GM19099 (cell line): ENCODE data around the gene TMEM59L.

ENCODE experiments used
- POLR2A ChIP-seq: IDR thresholded peaks from 3 replicates; pipeline ENCODE4 v1.6.1; 2011; ENCODE audit warnings: low read depth; ENCODE audit not compliant: insufficient read length; ENCODE audit errors: extremely low read depth

Gene TMEM59L

DNA sequence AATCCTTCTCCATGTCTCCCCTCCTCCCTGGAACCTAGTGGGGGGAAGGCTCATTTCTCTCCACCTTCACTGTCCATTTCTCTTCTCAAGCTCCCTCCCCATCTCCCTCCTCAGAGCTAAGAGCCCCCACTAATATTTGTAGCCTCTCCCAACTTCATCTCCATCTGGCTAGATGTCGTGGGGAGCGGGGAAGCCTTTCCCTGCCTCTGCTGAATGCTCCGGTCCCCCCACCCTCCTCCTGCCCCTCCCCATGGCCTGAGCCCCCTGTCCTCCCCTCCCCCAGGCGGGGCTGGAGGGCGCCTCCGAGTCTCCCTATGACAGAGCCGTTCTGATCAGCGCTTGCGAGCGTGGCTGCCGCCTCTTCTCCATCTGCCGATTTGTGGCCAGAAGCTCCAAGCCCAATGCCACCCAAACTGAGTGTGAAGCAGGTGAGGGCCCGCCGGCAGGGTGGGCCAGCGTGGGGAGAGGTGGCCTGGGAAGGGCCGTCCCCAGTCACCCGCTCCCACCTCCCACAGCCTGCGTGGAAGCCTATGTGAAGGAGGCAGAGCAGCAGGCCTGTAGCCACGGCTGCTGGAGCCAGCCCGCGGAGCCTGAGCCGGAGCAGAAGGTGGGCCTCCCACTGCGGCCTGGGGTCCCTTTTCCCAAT, 1.0 kb downstream of the TMEM59L start:
- TF ChIP-seq POLR2A, result no peak

DNA sequence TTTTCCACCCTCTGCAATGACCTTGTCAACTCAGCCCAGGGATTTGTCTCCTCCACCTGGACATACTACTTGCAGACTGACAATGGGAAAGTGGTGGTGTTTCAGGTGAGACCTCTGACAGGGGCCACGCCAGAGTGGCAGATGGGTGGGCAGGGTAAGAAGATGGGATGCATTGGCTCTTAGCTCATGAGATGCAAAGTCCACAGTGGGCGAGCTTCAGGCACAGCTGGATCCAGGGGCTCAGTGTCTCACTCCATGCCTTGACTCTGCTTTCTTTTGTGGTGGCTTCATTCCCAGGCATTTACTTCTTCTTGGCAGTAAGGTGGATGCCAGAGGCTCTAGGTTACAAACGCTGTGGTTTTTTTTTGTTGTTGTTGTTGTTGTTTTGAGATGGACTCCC, 3.4 kb downstream of the TMEM59L start:
- TF ChIP-seq POLR2A, result no peak

DNA sequence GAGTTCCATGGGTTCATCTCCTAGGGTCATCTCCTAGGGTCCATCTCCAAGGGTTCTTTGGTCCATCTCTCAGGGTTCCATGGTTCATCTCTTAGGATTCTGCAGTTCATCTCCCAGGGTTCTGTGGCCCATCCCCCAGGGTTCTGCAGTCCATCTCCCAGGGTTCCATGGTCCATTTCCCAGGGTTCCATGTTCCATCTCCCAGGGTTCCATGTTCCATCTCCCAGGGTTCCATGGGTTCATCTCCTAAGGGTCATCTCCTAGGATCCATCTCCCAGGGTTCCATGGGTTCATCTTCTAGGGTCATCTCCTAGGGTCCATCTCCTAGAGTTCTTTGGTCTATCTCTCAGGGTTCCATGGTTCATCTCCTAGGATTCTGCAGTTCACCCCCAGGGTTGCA, 4.9 kb downstream of the TMEM59L start:
- TF ChIP-seq POLR2A, result no peak

DNA sequence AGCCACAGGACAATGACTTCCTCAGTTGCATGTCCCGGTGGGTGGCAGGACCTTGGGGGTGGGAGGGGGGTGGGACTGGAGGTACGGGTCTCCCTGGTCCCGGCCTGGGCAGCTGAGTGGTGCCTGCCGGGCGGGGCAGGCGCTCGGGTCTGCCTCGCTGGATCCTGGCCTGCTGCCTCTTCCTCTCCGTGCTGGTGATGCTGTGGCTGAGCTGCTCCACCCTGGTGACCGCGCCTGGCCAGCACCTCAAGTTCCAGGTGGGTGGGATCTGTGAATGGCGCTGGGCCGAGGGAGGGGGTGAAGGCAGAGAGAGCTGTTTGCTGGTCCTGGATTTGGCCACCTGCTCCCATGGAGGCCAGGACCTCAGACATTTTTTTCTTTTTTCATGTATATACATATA, 5.6 kb downstream of the TMEM59L start:
- no peak for TF ChIP-seq POLR2A

DNA sequence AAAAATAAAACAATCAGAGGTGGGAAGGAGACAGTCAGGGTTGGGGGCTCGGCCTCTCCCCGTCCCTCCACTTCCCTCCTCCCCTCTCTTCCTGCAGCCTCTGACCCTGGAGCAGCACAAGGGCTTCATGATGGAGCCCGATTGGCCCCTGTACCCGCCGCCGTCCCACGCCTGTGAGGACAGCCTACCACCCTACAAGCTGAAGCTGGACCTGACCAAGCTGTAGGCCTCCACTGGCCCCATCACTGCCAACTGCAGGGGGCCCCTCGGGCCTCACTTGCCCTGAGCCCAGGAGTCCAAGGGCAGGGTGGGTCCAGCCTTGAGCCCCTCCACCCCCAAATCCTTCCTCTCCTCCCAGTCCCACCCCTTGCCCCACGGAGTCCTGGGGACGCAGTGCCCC, 7.6 kb downstream of the TMEM59L start:
- TF ChIP-seq POLR2A, result no peak

DNA sequence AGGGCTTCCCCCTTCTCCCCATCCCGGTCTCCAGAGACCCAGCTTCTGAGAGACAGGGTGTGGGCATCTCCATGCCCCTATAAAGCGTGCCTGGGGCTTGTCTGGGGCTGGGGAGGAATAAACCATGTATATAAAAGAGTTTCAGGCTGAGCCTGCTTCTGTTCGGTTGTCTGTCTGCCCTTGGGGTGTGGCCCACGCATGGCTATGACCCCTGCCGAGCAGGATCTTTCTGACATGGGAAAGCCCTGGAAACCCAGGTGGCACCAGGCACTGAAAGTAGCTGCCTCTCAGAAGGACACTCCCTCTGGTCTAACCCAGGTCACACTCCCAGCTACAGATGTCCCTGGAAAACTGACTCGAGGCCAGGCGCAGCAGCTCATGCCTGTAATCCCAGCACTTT, 8.2 kb downstream of the TMEM59L start:
- TF ChIP-seq POLR2A, result no peak

DNA sequence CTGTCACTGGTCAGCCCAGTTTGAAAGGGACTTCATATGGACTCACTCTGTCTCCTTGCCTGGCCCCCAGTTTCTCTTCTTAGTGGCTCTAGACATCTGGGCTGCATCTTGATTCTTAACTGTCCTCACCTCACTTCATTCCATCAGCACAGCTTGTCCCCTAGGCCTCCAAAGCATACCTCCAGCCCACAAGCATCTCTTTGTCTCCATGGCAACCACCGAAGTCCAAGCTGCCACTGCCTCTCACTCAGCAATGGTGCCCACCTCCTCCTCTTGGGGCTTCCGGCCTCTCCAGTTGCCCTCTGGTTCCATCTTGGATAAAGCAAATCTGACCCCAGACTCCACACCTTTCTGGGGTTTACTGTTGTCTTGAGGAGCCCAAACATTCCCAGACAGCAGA, 14.2 kb downstream of the TMEM59L start:
- no peak for TF ChIP-seq POLR2A

DNA sequence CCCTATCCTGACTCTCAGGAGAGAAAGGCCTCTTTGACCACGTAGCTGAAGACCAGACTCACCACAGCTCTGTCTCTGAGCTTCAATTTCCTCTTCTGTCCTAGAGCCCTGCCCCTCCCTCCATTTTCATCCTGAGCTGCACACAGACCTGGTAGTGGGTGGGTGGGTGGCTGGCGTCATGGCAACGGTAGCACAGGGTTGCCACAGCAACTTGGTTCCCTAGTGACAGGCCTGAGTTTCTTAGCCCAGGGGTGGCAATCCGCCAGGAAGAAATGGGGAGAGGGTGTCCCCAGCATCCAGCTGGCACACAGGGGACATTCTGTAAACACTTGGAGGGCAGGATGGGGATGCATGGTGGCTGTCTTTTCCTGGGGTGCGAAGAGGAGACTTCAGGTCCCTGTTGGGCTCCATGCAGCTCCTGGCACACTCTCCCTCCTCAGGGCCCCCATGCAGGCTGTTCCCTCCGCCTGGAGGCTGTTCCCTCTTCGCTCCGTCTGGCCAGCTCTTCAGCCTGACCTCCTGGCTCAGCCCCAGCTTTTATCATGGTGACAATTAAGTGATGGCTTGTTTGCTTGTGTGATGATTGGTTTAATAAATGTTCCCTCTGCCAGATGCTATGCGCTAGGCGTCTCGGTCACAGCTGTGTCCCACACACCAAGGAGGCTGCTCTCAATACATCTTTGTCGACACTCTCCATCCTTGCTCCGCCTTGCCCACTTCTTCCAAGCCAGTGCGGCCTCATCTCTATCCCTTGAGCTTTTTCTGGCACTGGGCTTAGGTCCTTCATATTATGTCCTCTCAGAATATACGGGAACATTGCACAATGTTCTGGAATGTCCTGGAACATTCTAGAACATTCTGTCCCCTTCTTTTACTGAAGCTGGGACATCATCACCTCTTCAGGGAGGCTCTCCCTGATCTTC, 16.8 kb downstream of the TMEM59L start:
- no peak for TF ChIP-seq POLR2A

DNA sequence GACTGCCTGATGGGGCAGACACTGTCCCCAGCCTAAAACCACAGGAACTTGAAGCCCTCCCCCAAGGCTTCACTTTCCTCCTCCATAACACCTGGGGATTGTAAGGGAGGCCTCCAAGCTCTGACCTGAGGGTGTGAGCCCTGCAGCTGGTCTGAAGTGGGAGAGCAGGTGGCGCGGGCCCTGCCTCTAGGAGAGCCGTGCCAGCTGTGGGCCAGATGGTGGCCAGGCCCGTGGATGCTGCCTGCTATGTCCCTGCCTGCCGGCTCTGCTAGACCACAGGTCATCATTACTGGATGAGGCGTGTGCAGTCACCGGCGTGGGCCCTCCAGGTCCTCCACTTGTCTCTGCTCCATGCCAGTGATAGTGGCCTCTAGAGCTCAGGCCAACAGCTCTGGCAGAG, 20.7 kb downstream of the TMEM59L start:
- TF ChIP-seq POLR2A, result no peak

DNA sequence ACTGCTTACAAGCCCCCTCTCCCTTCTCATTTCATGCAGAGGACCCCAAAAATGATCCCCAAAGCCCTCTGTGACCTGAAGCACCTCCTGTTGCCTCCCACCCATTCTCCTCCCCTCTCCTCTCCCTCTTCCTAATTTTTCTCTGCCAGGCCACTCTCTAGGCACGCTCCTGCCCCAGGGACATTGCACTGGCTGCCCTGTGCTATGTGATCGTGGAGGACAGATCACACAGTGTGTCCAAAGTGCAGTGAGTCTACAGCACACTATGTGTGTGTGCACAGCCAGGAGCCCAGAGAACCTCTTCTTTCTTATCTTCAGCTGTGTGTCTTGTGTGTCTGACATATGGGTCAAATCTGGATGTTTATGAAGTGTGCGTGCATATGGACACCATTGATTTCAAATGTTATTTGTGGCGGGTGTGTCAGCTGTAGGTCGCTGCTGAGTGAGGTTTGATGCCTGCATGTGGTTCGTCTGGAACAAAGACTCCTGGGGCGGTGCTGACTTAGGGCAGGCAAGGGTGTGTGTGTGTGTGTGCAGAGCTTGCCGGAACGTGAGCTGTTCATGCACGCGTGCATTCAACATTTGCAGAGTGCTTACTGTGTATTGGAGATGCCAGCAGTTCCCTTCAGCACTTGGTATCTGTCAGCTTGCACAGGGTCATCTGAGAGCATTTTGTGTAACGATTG, 22.1 kb downstream of the TMEM59L start:
- no peak for TF ChIP-seq POLR2A

DNA sequence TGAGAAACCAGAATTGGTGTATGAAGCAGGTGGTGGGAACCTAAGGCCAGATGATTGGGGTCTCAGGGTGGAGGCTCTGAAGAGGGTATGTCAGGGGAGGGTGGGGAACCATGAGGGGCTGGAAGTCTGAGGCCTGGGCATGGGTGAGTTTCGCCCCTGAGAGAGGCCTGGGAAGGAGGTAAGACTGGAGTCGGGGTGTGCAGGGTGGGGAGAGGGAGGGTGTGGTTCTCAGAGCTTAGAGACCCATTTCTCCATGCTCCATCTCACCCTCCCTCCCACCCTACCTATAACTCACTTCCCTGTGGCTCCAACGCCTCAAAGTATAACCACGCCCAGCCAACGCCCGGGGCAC, 23.1 kb downstream of the TMEM59L start:
- no peak for TF ChIP-seq POLR2A

DNA sequence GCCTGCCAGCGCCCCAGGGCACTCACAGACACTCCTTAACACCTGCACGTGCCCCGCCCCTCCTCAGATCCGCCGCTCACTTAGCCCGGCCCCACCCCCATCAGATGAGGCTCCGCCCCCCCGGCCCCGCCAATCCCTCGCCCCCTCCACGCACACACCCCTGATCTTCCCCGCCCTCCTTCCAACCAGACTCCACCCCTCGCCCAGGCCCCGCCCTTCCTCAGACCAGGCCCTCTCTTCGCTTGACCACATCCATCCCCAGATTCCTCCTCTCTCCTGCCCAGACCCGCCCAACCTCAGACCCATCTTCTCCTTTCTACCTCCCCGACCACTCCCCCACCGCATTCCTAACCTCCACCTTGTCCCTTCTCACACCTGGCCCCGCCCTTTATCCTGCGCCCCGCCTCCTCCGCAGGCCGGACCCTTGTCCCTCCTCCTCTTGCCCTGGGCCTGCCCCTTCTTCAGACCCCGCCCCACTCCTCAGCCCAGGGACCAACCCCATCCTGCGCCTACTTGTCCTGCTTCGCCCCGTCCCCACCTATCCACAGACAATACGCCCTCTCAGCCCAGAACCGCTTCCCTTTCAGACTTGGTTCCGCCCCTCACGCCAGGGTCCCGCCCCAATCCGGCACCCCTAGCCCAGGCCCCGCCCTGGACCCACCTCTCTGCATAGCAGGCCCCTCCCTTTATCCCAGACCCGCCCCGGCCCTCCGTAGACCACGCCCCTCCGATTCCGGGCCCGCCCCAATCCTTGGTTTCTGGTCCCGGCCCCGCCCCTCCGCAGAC, 23.7 kb downstream of the TMEM59L start:
- no peak for TF ChIP-seq POLR2A

DNA sequence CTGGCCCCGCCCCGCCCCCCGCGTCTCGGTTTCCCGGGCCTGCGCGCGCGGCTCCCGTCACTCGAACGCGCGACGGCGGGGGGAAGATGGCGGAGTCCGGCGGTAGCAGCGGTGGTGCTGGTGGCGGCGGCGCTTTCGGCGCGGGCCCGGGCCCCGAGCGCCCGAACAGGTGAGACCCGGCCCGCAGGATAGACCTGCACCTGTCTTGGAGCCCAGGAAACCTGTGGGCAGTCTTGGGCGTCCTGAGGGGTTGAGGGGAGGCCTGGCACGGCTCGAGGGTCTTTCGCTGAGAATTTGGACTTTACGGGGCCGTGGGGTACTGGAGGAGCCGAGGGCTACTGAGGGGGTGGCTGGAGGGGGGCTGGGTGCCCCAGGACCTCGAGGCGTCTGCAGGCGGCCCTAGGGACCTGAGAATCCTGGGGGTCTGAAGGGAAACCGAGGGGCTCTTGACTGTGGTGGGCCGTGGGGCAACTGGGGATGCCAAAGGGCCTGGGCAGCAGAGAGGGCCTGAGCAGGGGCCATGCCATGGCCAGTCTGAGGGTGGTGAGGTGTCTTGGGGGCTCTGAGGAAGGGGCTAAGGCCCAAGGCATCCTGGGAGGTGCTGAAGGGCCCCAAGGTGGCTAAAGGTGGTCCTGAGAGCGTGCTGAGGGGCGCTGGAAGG, 24.4 kb downstream of the TMEM59L start, which contains the start of gene KLHL26:
KLHL26 (plus strand) TSS at position 60 of the 661 bp plus-strand sequence; CDS start at position 87, 27 bp downstream.
- TF ChIP-seq POLR2A, result peak; percentile 81

DNA sequence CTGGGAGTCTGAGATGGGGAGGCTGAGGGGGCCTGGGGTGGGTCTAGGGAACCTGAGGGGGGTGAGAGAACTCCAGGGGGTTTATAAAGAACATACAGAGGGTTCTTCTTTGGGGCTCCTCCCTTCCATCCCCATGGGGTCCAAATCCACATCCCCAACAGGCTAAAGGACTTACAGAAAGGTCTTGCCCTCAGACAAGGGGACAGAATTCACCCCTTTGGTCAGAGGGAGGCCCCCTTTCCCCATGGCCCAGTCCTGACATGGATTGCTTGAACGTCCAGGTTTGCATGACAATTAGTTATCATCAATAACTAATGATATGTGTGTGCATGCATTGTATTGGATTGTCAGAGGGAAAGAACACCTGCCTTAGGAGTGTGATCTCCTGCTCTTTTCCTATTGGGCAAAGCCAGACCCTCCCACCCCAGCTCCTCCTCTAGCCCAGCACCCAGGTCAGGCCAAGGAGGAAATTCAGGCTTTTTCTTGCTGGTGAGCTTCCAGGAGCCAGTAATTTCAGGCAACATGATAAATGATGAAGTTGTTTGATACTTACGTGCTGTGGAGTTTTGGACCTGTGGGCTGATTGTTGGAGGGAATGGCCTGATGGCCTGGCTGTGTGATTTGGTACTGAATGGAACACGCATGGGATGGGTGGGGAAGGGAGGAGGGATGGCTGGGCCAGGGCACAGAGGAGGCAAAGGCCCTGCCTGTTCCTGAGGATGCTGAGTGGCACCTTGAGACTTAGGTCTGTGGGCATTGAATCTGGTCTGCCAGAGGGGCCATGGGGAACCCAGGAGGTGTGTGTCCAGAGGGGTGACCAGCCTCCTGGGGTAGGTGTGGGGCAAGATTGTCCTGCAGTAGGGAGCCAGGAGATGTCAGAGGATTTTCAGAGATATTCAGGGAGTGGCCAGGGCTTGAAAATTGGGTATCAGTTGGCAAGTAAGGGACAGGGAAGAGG, 25.3 kb downstream of the TMEM59L start:
- TF ChIP-seq POLR2A, result no peak

DNA sequence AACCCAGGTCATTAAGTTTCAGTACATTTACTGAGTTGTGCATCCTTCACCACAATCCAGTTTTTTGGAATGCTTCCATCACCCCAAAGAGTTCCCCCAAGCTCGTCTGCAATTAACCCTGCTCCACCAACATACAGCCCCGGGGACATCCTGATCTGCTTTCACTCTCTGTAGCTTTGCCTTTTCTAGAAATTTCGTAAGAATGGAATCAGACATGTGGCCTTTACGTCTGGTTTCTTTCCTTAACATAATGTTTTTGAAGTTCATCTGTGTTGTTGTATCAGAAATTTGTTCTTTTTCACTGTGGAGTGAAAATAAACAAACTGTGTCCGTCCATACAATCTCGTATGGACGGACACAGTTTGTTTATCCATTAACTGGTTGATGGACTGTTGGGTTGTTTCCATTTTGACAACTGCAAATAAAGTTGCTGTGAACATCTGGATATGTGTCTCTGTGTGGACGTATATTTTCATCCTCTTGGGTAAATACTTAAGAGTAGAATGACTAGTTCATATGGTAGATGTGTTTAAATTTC, 27.1 kb downstream of the TMEM59L start:
- no peak for TF ChIP-seq POLR2A
